Endothelial cell (in vitro differentiated cells): ENCODE measurements around the gene TXLNB. TPM values are rescaled to one million over a fixed set of nuclear protein-coding genes. Genes with fewer than 3 reads are reported as not detected.
A peak's percentile ranks its signal among the peaks of the same experiment; 100 is the strongest.

Experiments used
- DNase-seq: peaks from one replicate; pipeline ENCODE4 v3.0.0; 2021; ENCODE audit warnings: low spot score
- H3K27ac Mint-ChIP-seq: one replicate; pipeline ENCODE4 v1.8.0; 2021; ENCODE audit warnings: mixed read lengths, inconsistent platforms; ENCODE audit not compliant: unreplicated experiment
- H3K27me3 Mint-ChIP-seq: one replicate; pipeline ENCODE4 v1.8.0; 2021; ENCODE audit warnings: mild to moderate bottlenecking, moderate library complexity, mixed read lengths, inconsistent platforms; ENCODE audit not compliant: unreplicated experiment
- H3K36me3 Mint-ChIP-seq: one replicate; pipeline ENCODE4 v1.8.0; 2021; ENCODE audit warnings: mild to moderate bottlenecking, low read depth, mixed read lengths, inconsistent platforms; ENCODE audit not compliant: unreplicated experiment
- H3K4me1 Mint-ChIP-seq: one replicate; pipeline ENCODE4 v1.8.0; 2021; ENCODE audit warnings: mild to moderate bottlenecking, mixed read lengths, inconsistent platforms; ENCODE audit not compliant: unreplicated experiment
- H3K4me3 Mint-ChIP-seq: one replicate; pipeline ENCODE4 v1.8.0; 2021; ENCODE audit warnings: mild to moderate bottlenecking, mixed read lengths, inconsistent platforms; ENCODE audit not compliant: unreplicated experiment
- H3K9me3 Mint-ChIP-seq: one replicate; pipeline ENCODE4 v1.8.0; 2021; ENCODE audit warnings: mixed read lengths, inconsistent platforms; ENCODE audit not compliant: unreplicated experiment
- CTCF ChIP-seq: fragments of 200-600 bp; sonication (generic); IDR thresholded peaks from one replicate; pipeline ENCODE4 v1.5.0; 2021; ENCODE audit warnings: antibody characterized with exemption; ENCODE audit not compliant: unreplicated experiment
- total RNA-seq: library from RNA; stranded (reverse); fragmentation: NEBNext Ultra II Directional; extraction: Animal tissue kit (Norgen Biotek cat#: 25700); gene quantifications from one replicate; pipeline ENCODE4 v1.2.1, GENCODE V29; 2021; ENCODE audit not compliant: unreplicated experiment

TXLNB gene
- total RNA-seq, 1 donor from 2014 or later, result 0.41 TPM

- DNase-seq, result no peak
- no peak for TF ChIP-seq CTCF
- Mint-ChIP-seq H3K9me3 (no peaks in the 10 kb centered on the region), H3K27ac (no peak overlapping the region), H3K4me3 (no peak overlapping the region), H3K4me1 (peaks cover 2% of the 10 kb centered on the region), H3K36me3 (no peaks in the 10 kb centered on the region), H3K27me3 (peaks cover 2% of the 10 kb centered on the region)
These were observed 16.6 kb upstream of the TXLNB start for GRCh38 chr6:139308286-139308916.

- no peak for DNase-seq
- Mint-ChIP-seq H3K4me3 (no peak overlapping the region), H3K9me3 (no peaks in the 10 kb centered on the region), H3K36me3 (no peaks in the 10 kb centered on the region), H3K27me3 (no peaks in the 10 kb centered on the region), H3K4me1 (no peaks in the 10 kb centered on the region), H3K27ac (no peak overlapping the region)
- TF ChIP-seq CTCF, result no peak
These were observed 14.6 kb upstream of the TXLNB start for GRCh38 chr6:139306291-139306981.

- DNase-seq, result no peak
- H3K36me3 Mint-ChIP-seq, result no peaks in the 10 kb centered on the region
These were observed 11.4 kb upstream of the TXLNB start for GRCh38 chr6:139303185-139303584.

GRCh38 chr6:139297921-139298320, 6.1 kb upstream of the TXLNB start:
- no peaks in the 10 kb centered on the region for H3K36me3 Mint-ChIP-seq
- no peaks in the 10 kb centered on the region for H3K9me3 Mint-ChIP-seq
- H3K4me1 Mint-ChIP-seq, result peaks cover 10% of the 10 kb centered on the region
- H3K27ac Mint-ChIP-seq, result no peak overlapping the region
- DNase-seq, result no peak
- no peak for TF ChIP-seq CTCF
- H3K4me3 Mint-ChIP-seq, result no peak overlapping the region
- H3K27me3 Mint-ChIP-seq, result no peaks in the 10 kb centered on the region

More at GRCh38 chr6:139303185-139303584, 11.4 kb upstream of the TXLNB start:
- TF ChIP-seq CTCF, result no peak
- H3K27ac Mint-ChIP-seq, result no peak overlapping the region
- no peaks in the 10 kb centered on the region for H3K27me3 Mint-ChIP-seq
- H3K9me3 Mint-ChIP-seq, result no peaks in the 10 kb centered on the region
- no peak overlapping the region for H3K4me3 Mint-ChIP-seq
- no peaks in the 10 kb centered on the region for H3K4me1 Mint-ChIP-seq

GRCh38 chr6:139296927-139297326, 5.1 kb upstream of the TXLNB start:
- no peaks in the 10 kb centered on the region for H3K36me3 Mint-ChIP-seq
- TF ChIP-seq CTCF, result no peak
- peak overlapping the region; percentile 38 for H3K27ac Mint-ChIP-seq
- H3K4me1 Mint-ChIP-seq, result peaks cover 19% of the 10 kb centered on the region
- no peak for DNase-seq
- H3K4me3 Mint-ChIP-seq, result no peak overlapping the region
- no peaks in the 10 kb centered on the region for H3K27me3 Mint-ChIP-seq
- no peaks in the 10 kb centered on the region for H3K9me3 Mint-ChIP-seq
